GM12875 (cell line): ENCODE measurements around the gene XPR1.

Experiments
- H3K4me3 ChIP-seq: one replicate; pipeline ENCODE4 v1.5.1; 2011; ENCODE audit warnings: low read depth, low read length, control low read depth
- CTCF ChIP-seq: IDR thresholded peaks from 2 replicates; pipeline ENCODE4 v1.5.1; 2011; ENCODE audit warnings: low read depth, mild to moderate bottlenecking, control low read depth, inconsistent platforms, low read length, moderate library complexity, borderline replicate concordance; ENCODE audit not compliant: insufficient read depth

XPR1 gene

DNA sequence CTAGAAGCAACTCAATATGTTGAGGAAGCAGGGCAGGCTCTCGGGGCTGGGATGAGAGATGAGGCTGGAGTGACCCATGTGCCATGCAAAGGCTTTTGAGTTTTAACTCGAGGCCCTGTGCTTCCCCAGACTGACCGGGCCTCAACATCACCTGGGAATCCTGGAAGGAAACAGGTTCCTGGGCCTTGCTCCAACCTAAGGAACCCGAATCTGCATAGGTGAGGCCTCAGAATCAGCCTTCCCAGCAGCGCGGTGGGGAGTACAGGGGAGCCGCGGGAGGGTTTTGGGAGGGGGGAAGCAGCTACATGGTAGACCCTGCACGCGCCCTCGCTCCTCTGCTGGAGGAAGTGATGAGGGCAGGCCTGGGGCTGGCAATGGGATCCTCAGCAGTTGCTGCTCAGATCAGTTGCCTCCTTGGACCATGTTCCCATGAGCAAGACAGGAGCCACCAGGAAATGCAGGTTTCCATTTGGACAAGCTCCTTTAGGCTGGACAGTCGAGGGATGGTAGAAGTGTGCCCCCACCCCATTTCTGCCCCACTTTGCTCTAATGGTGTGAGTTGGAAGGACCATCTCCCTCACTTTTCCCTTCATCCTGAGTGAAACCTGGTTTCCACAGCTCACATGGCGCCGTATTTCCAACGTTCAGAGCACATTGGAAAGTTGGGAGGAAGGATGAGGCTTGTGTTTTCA lies 276.4 kb downstream of the XPR1 start:
- H3K4me3 ChIP-seq = no peak overlapping the region
- no peak for TF ChIP-seq CTCF

GRCh38 chr1:180909005-180909414 lies 277.2 kb downstream of the XPR1 start:
- no peak for TF ChIP-seq CTCF
- no peak overlapping the region for H3K4me3 ChIP-seq

GRCh38 chr1:180909462-180909976 lies 277.7 kb downstream of the XPR1 start:
- H3K4me3 ChIP-seq = no peak overlapping the region
- TF ChIP-seq CTCF = no peak

DNA sequence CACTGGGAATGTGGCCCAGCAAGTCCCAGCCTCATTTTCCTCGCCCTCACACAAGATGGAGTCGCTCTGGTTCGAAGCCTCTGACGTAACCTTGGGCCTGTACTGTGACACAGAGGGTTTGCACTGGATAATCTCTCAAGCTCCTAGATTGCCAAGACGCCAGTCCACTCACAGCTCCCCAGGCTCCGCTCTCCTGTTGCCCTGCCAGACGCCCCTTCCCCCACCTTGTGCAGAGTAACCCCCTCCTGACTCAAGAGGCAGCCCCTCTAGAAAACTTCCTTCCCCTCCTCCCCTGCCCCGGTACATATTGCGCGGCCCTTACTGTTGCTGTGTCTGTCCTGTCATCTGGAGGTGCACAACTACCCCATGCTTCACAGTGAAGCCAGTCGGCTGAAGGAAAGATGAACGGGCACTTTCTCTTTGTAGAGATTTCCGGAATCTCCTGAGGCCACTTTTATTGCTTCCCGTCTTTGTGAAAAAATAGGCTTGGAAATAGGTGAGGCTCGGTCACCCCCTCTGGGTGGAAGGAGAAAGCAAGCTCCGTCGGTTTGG lies 279.9 kb downstream of the XPR1 start:
- TF ChIP-seq CTCF = no peak
- H3K4me3 ChIP-seq = peak overlapping the region; percentile 55

GRCh38 chr1:180912211-180912800 lies 280.5 kb downstream of the XPR1 start:
- peak overlapping the region; percentile 55 for H3K4me3 ChIP-seq
- TF ChIP-seq CTCF = no peak

DNA sequence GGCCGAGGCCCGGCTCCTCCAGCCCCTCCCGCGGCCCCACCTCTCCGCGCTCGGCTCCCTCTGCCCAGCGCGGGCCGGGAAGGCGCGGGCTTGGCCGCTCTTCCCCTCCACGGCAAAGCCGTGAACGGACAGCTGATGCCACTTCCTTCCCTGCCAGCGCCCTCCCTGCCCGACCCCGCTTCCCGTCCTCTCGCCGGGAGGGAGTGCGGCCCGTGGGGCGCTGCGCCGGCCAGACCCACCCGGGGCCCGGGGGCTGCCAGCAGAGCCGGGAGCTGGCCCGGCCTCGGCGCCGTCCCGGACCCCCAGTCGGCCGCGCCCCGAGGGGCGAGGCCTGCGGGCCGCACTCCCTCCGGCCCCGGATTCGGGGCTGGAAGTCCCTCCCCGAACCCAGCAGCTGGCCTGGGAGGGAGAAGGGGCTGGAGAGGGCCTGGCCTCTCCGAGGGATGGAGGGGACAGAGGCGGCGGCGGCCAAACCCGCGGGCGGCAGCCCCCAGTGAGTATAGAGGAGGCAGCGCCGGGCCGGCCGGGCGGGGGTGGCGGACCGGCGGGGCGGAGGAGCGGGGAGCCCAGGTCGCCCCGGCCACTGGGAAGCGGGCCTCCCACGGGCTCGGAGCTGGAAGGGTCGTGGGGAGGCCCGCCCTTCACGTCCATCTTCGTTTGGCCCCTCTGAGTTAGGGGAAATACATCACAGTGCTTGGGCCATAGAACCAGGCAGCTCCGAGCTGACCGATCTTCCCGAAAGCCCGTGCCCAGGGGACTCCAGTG lies 281.2 kb downstream of the XPR1 start, which contains the start of gene KIAA1614:
Gene KIAA1614 (plus strand): TSS at position 97 of the 765 bp plus-strand sequence. CDS start 347 bp downstream, at position 444.
- no peak for TF ChIP-seq CTCF
- H3K4me3 ChIP-seq = peak within 1 kb of the TSS; percentile 55
